Bronchial epithelial cell (primary cell): ENCODE measurements around the gene WDFY3. TPM values are rescaled to one million over a fixed set of nuclear protein-coding genes. Genes with fewer than 3 reads are reported as not detected.

Experiments used
- DNase-seq: peaks from one replicate; pipeline ENCODE4 v3.0.0-alpha.2; 2010; ENCODE audit warnings: low read depth
- FAIRE-seq: peaks from 2 replicates; lab custom pipeline; 2011; peaks lifted over from hg19 to GRCh38; lab: Jason Lieb, UNC
- H3K27me3 ChIP-seq: 2 replicates; pipeline ENCODE4 v1.5.1; 2011; ENCODE audit warnings: low read length; ENCODE audit not compliant: control insufficient read depth, insufficient read depth
- H3K36me3 ChIP-seq: 2 replicates; pipeline ENCODE4 v1.5.1; 2011; ENCODE audit warnings: low read length; ENCODE audit not compliant: control insufficient read depth, insufficient read depth
- H3K4me3 ChIP-seq: 2 replicates; pipeline ENCODE4 v1.5.1; 2011; ENCODE audit warnings: mild to moderate bottlenecking, low read depth, low read length, control low read depth
- CTCF ChIP-seq: IDR thresholded peaks from 2 replicates; pipeline ENCODE4 v1.5.1; 2011; ENCODE audit warnings: mild to moderate bottlenecking, moderate library complexity, low read length, control low read depth, inconsistent platforms; ENCODE audit not compliant: insufficient read depth, severe bottlenecking
- total RNA-seq: library from RNA; depleted of rRNA; stranded (reverse); fragments of >200 nt; gene quantifications from 2 replicates; pipeline ENCODE4 v1.2.1, GENCODE V29; 2014

Gene WDFY3, protein sequence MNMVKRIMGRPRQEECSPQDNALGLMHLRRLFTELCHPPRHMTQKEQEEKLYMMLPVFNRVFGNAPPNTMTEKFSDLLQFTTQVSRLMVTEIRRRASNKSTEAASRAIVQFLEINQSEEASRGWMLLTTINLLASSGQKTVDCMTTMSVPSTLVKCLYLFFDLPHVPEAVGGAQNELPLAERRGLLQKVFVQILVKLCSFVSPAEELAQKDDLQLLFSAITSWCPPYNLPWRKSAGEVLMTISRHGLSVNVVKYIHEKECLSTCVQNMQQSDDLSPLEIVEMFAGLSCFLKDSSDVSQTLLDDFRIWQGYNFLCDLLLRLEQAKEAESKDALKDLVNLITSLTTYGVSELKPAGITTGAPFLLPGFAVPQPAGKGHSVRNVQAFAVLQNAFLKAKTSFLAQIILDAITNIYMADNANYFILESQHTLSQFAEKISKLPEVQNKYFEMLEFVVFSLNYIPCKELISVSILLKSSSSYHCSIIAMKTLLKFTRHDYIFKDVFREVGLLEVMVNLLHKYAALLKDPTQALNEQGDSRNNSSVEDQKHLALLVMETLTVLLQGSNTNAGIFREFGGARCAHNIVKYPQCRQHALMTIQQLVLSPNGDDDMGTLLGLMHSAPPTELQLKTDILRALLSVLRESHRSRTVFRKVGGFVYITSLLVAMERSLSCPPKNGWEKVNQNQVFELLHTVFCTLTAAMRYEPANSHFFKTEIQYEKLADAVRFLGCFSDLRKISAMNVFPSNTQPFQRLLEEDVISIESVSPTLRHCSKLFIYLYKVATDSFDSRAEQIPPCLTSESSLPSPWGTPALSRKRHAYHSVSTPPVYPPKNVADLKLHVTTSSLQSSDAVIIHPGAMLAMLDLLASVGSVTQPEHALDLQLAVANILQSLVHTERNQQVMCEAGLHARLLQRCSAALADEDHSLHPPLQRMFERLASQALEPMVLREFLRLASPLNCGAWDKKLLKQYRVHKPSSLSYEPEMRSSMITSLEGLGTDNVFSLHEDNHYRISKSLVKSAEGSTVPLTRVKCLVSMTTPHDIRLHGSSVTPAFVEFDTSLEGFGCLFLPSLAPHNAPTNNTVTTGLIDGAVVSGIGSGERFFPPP (N-terminal part only)
- 33.2 and 50.4 TPM in 2 replicates for total RNA-seq

- no peaks in the 10 kb centered on the region for H3K27me3 ChIP-seq
- peak; percentile 79 for DNase-seq
- peak within 1 kb of the TSS; percentile 94 for H3K4me3 ChIP-seq
- TF ChIP-seq CTCF = peak; percentile 16
- no peak for FAIRE-seq
- H3K36me3 ChIP-seq = no peaks in the 10 kb centered on the region
Observed at GRCh38 chr4:84966382-84967242, at the start of gene WDFY3. Gene WDFY3 (minus strand): TSS chr4:84966690. CDS start chr4:84860591, 106,099 bp downstream.

DNA sequence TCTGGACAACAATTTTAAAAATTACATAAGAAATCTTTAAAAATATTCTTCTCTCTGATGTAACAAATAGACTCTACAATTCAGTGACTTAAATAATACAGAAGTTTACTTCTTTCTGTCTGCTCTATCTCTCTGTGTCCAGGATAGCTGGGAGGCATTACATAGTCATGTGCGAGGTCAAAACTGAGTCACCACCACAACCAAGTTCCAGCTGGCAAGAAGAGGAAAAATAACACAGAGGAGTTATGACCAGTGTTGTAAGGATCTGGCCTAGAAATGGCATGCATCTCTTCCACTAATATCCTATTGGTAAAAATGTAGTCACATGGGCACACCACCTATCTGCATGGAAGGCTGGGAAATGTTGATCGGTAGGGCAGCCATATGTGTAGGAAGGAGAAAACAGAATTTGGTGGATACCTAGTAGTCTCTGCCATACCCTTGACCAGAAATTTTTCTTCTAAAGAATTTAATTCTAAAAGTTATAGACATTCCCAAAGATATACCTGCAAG lies 39.4 kb upstream of the WDFY3 start:
- no peak for FAIRE-seq
- Histone ChIP-seq H3K4me3 (no peak overlapping the region), H3K36me3 (no peaks in the 10 kb centered on the region), H3K27me3 (no peaks in the 10 kb centered on the region)
- TF ChIP-seq CTCF = no peak
- peak; percentile 83 for DNase-seq

GRCh38 chr4:85000343-85000742 lies 33.9 kb upstream of the WDFY3 start:
- Histone ChIP-seq H3K27me3 (no peaks in the 10 kb centered on the region), H3K36me3 (no peaks in the 10 kb centered on the region), H3K4me3 (no peak overlapping the region)
- FAIRE-seq (no peak), DNase-seq (no peak)
- TF ChIP-seq CTCF = no peak

DNA sequence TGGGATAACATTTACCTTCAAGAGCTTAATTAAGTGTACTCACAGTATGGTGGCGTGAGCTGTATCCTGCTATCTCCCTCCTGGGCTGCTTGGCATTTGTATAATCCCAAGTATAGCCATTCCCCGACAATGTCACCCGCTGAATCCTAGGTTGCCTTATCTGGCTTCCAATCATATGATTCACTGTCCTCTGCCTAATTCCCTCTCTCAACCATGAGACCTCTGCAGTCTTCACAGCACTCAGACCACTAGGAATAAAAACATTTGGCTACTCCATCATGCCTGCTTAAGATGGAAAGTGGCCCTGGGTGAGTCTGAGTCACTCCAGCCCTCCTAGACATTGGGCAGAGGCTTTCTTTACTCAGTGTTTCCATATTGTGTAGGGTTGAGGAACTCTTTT lies 28.9 kb upstream of the WDFY3 start:
- DNase-seq (no peak), FAIRE-seq (peak; percentile 13)
- no peaks in the 10 kb centered on the region for H3K27me3 ChIP-seq
- no peaks in the 10 kb centered on the region for H3K36me3 ChIP-seq
- no peak overlapping the region for H3K4me3 ChIP-seq
- TF ChIP-seq CTCF = no peak

GRCh38 chr4:84994280-84994679 lies 27.8 kb upstream of the WDFY3 start:
- FAIRE-seq (no peak), DNase-seq (no peak)
- no peak overlapping the region for H3K4me3 ChIP-seq
- no peaks in the 10 kb centered on the region for H3K27me3 ChIP-seq
- TF ChIP-seq CTCF = no peak
- H3K36me3 ChIP-seq = no peaks in the 10 kb centered on the region
